Measurements from ENCODE around the gene PTPN6.

PTPN6 gene

DNA sequence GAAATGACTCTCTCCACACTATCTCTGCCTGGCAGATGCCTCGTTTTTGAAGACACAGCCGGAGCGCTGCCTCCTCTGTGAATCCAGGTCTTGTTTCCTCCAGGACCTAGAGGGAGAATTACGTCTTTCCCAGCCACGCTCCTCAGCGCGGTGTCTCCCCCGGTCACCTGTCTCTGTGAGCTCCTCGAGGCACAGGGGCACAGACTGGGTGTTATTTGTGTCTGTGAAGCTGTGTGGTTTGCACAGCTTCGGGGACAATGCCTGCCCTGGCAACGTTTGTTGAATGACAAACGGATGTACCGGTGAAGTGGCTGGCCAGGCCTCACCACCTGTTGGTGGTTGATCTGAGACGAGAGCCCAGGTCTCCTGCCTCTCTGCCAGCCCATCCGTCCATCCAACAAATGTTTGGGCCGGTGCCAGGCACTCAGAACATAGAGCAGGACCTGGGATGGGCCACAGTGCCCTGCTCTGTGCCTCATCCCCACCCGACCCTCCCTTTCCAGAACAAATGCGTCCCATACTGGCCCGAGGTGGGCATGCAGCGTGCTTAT, 6.1 kb downstream of the PTPN6 start:
- FAIRE-seq = no peak

- no peak for FAIRE-seq
These were observed 6.8 kb downstream of the PTPN6 start for GRCh38 chr12:6957741-6958608.

- no peak for FAIRE-seq
These were observed 7.5 kb downstream of the PTPN6 start for GRCh38 chr12:6958609-6959057.

DNA sequence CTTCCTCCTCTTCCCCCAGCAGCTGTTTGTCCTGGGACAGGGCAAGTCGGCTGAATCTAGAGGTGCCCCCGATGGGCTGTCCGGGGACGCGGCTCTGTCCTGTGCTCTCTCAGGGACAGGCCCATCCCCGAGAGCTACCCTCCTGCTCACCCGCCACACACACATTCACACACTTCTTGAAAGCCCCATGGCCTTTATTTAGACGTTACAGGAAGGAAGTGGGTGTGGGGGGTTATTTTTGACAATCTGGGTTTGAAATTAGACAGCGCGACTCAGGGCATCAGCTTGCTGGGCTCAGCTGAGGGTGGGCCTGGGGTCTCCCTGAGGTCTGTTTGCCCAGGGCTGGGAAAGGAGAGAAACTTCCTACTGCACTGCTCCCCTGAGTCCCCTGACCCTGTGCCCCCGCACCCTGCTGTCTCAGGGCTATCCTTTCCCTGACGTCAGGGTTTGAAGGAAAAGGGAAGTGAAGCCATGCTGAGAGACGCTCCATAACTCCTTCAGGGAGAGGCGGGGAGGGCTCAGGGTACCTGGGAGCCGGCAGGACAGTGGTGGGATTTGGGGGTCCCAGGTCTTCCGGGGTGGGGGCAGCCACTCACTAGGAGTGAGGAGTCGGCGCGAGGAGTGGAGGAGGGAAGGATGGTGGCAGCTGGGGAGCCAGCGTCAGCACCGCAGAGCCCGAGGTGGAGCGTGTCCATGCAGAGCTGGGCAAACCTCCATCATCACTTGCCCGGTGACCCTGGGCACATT, 8.1 kb downstream of the PTPN6 start:
- FAIRE-seq = no peak

- no peak for FAIRE-seq
These were observed 8.8 kb downstream of the PTPN6 start for GRCh38 chr12:6959805-6960592.

GRCh38 chr12:6960593-6961277, 9.6 kb downstream of the PTPN6 start:
- no peak for FAIRE-seq

- no peak for FAIRE-seq
These were observed 10.1 kb downstream of the PTPN6 start for GRCh38 chr12:6961278-6961694.

DNA sequence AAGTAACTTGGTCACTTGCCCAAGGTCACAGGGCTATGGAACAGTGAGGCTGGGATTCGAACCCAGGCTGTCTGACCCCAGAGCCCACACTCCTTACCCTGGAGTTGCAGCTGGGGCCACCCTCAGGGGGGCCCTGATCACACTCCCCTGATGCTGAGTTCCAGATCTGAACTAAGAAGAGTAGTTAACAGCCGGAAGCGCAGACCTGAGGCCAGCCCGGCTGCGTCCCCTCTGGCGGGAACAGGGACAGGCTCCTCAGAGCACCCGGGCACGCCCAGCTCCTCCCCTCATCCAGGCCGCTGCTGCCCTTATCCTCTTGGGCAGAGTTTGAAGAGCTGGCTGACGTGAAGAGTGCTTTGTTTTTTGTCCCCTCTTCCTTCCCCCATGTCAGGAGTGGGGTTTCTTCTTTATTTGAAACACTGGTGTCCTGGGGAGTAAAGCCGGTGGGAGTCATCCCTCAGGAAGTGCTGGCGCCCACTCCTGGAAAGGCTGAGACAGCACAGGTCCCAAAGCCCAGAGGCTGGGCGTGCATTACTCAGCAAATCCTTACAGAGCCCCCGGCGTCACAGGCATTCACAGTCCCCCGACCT, 10.6 kb downstream of the PTPN6 start:
- FAIRE-seq = peak; percentile 53

- FAIRE-seq = no peak
These were observed 11.3 kb downstream of the PTPN6 start for GRCh38 chr12:6962285-6963015.

DNA sequence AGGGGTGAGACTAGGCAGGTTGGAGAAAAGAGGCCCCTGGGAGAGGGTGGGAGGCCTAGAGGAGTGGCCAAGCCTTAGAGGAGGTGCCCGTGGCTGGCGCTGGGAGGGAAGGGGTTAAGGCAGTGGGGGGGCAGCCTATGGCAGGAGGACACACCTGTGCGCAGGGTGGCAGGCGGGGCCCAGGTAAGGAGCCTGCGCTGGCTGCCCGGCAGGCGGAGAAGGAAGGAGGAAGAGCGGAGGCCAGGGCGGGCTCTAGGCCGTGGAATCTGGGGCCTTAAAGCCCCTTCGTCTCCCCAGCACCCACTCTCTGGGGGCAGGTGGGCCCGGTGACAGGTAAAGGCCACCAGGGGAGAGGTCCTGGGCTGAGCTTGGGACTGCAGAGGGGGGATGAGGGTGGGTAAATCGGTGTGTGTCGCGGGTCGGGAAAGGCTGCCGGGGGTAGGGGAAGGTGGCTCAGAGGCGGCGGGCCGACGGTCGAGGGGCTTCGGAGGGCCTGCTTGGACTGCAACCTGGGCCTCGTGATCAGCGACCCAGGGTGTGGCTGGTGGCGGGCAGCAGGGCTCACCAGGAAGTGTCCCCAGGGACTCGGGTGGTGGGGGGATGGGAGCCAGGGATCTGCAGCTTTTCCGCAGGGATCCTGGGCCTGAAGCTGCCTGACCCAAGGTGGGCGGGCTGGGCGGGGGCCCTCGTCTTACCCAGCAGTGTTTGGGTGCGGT, 12.0 kb downstream of the PTPN6 start:
- no peak for FAIRE-seq

GRCh38 chr12:6963791-6964413, 12.7 kb downstream of the PTPN6 start:
- FAIRE-seq = no peak

- no peak for FAIRE-seq
These were observed 13.5 kb downstream of the PTPN6 start for GRCh38 chr12:6964605-6965025.

DNA sequence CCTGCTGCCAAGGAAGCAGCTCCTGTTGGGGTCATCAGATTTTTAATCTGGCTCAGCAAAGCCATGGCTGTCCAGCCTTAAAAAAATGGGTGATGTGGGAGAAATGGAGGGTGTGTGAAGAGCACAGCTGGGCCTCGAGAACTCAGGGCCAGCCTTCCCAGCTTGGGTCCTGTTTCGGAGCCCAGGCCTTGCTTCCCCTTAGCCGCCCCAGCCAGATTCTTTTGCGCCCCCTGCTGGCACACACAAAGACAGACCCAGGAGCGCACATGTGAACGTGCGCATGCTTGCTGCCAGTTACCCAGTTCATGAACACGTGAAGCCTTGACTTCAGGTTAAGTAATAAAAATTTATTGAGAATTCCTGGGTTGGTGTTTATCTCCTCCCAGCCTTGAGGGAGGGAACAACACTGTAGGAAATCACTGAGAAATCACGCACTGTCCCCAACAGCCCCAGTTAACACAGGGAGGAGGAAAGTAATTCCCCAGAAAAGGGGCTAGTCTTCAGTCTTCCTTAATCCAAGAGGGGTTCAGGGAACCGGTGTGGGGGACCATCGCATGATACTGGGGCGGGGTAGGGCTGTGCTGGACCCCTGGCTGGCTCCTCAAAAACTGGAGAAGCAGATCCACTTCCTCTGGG, 14.0 kb downstream of the PTPN6 start:
- FAIRE-seq = no peak

- FAIRE-seq = no peak
These were observed 14.6 kb downstream of the PTPN6 start for GRCh38 chr12:6965714-6966113.

DNA sequence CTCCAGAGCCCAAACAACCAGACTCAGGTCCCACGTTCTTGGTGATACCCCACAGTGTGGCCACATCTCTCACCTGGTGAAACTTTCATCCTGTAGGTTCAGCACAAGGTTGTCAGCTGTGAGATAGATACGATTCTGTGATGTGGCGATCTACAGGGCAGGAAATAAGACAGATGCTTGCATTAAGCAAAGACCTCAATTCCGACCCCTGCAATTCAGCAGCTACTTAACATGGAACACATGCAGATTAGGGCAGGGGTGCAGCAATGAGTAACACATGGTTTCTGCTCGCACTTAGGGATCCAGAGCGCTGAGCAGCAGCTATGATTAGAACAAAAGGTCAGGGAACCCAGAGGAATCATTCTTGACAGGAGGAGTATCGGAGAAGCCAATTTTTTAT, 15.2 kb downstream of the PTPN6 start:
- no peak for FAIRE-seq

DNA sequence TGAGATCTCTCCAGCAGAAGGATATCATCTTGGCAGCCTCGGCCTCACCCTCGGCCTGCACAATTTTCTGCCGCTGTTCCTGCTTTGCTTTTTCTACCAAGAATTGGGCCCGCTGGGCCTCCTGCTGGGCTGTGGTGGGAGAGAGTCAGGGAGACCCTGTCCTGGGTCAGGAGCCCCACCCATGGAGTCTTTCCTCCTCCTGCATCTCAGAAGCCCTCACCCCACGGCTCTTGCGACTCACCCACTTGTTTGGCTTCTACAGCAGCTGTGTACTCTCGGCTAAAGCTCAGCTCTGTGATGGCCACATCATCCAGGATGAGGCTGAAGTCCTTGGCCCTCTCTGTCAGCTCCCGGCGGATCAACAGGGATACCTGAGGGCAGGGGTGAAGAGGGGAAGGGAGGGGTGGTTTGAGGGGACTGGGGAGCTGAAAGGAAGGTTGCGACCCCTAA, 16.5 kb downstream of the PTPN6 start:
- FAIRE-seq = no peak

GRCh38 chr12:6968426-6968825, 17.3 kb downstream of the PTPN6 start:
- no peak for FAIRE-seq

- no peak for FAIRE-seq
These were observed 19.0 kb downstream of the PTPN6 start for GRCh38 chr12:6970096-6970527.

DNA sequence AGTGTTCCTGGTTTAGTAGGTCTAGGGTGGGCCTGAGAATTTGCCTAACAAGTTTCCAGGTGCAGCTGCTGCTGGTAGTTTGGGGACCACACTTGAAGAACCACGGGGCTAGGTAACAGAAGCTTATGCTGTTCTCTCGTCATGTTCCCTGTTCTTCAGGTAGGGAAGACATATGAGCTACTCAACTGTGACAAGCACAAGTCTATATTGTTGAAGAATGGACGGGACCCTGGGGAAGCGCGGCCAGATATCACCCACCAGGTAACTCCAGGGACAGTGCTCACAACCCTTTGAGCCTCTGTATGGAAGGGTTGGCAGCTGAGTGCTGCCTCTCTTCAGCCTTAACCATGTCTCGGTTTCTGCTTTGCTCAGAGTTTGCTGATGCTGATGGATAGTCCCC, 23.0 kb downstream of the PTPN6 start:
- FAIRE-seq = no peak
